G401.6 (cell line): ENCODE data around the gene BACH2.

Experiments
- FAIRE-seq: peaks from 2 replicates; lab custom pipeline; 2012; peaks lifted over from hg19 to GRCh38; lab: Jason Lieb, UNC

The BACH2 gene

GRCh38 chr6:89963391-89963790 is 333.3 kb downstream of the BACH2 start:
- FAIRE-seq = no peak

- no peak for FAIRE-seq
Observed at GRCh38 chr6:89961481-89961880, 335.2 kb downstream of the BACH2 start.

GRCh38 chr6:89959883-89960282 is 336.8 kb downstream of the BACH2 start:
- no peak for FAIRE-seq

- no peak for FAIRE-seq
Observed at GRCh38 chr6:89956182-89956581, 340.5 kb downstream of the BACH2 start.

DNA sequence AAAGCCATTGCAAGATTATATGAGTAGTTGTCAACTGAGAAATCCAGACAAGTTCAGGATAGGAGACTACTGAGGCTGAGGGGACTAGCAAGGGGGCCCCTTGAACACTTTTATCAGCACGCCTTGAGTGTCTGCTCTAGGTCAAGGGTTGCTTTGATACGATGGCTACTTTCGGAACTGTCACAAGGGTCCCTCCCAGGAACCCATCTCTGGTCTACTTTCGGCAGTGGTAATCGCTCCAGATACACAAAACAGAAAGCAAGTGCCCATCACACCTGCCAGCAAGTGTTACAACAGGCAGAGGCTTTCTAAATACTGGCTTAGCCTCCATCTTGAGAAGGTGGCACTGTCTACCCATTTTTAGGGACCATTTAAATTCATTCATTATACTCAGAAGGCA is 341.3 kb downstream of the BACH2 start:
- no peak for FAIRE-seq

DNA sequence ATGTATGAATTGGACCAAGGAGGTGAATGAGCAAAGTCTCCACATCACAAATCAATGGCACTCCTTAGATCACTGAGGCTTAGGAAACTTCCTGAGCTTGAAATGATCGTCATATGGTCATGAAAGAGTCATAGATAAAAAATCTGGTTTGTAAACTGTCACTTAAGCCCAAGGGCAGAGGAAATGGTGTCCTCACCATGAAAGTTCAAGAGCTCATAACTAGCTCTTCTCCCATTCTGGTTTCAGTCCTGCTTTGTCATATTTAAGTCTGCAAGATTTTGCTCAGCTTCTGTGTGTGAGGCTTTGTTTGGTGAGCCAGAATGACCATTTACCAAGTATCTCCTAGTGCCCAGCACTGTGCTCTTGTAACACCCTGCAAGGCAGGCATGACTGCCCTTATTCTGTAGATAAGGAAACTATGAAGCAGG is 341.9 kb downstream of the BACH2 start:
- no peak for FAIRE-seq

GRCh38 chr6:89952686-89953085 is 344.0 kb downstream of the BACH2 start:
- no peak for FAIRE-seq

- FAIRE-seq = no peak
Observed at GRCh38 chr6:89952105-89952671, 344.5 kb downstream of the BACH2 start.

- FAIRE-seq = no peak
Observed at GRCh38 chr6:89951574-89952104, 345.0 kb downstream of the BACH2 start.

DNA sequence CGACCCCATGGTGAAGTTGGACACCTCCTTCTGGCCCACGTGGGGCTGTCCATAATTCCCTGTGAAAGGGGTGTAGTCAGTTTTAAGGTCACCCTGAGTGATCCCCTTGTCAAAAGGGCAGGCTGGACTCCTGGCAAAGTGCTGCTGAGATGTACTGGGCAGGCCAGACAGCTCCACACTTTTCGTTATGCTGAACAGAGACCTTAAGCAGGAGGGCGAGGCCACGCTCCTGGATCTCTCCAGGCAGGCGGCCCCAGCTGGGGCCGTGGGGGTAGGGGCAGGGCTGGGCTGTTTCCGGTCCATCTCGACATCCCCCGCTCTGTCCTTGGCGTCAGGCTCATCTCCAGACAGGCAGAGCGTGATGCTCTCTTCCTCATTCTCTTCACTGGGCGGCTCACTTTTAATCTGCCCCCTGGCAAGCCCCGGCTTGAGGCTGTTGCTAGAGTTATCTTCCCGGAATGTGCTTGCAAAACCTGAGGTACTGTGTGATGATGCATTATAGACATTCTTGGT is 345.7 kb downstream of the BACH2 start:
- FAIRE-seq = no peak

DNA sequence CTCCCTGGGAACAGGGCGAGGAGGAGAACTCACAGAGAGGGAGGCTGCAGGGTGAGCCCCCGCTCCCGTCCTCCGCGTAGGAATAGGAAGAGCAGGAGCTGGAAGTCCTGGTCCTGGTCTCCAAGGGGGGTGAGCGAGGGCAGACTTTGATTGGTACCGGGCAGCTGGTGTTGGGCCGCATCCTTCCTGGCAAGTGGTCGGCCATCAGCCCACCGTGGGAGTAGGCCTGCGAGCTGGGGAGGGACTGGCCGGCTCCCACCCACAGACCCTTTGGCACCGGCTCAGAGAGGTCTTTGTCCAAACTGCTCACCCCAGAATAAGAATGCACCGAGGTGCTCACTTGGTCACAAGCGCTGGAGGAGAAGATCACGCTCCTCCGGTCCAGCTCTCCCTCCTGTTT is 346.2 kb downstream of the BACH2 start:
- no peak for FAIRE-seq

- no peak for FAIRE-seq
Observed at GRCh38 chr6:89948876-89949275, 347.8 kb downstream of the BACH2 start.

GRCh38 chr6:89944826-89945407 is 351.7 kb downstream of the BACH2 start:
- FAIRE-seq = no peak

DNA sequence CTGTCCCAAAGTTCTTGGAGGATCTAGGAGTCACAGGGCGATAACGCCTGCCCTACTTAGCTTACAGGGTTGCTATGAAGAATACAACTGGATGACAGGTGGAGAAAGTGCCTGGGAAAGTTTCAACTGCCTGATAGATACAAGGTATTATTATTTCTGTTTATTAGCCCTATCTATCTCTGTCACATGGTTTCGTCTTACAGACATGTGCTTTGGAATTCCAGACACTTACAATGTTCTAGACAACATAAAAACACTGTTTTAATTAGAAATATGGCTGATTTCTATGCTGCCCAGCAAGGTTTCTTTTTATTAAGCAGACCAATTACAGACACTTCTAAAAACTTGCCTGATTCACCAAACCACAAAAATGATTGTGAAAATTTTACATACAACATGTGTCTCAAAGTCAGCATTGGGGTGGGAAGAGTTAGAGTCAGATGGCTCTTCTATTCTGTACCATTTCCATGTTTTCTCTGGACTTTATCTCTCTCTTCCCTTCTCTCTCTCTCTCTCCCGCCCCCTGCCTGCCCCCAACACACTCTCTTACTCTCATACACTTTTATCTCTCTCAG is 352.4 kb downstream of the BACH2 start:
- no peak for FAIRE-seq

GRCh38 chr6:89942601-89943000 is 354.0 kb downstream of the BACH2 start:
- no peak for FAIRE-seq

- FAIRE-seq = no peak
Observed at GRCh38 chr6:89941763-89942497, 354.7 kb downstream of the BACH2 start.

GRCh38 chr6:89941031-89941762 is 355.4 kb downstream of the BACH2 start:
- FAIRE-seq = no peak

DNA sequence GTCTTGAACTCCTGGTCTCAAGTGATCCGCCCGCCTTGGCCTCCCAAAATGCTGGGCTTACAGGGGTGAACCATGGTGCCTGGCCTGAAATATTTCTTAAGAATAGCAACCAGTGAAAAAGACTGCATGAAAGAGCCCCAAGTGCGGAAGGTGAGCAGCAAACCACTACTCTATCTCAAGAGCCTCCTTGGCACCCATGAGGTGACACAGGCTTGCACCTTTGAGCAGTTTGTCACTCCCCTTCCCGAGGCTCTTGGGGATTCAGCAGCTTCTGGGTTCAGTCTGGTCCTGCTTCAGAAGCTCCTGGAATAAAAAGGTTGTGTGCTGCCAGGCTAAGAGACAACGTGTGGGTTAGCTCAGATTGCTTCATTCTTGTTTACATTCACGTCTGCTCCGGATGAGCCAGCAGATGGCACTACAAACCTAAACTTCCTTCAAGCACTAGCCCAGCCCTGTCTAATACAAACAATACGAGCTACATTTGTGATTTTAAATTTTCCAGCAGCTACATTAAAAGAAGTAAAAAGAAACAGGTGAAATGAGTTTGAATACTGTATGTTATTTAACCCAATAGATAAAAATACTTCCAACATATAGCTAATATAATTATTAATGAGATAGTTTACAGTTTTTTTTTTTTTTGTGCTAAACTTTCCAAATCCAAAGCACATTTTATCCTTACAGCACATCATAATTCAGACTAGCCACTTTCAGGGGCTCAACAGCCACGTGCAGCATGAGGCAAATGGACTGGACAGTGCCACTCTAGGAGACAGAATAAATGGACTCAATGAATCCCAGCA is 356.2 kb downstream of the BACH2 start:
- peak; percentile 88 for FAIRE-seq

DNA sequence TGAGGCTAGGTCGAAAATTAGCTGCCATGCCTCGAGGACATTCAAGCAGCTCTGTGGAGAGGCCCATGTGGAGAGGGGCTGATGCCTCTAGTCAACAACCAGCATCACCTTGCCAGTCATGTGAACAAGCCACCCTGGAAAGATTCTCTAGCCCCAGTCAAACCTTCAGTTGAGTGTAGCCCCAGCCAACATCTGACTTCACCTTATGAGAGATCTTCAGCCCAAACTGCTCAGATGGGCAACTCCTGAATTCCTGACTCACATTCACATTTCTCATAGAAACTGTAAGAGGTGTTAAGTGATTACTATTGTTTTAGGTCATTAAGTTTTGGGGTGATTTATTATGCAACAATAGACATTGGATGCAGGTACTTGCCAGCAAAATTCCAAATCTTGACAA is 357.5 kb downstream of the BACH2 start:
- FAIRE-seq = no peak

DNA sequence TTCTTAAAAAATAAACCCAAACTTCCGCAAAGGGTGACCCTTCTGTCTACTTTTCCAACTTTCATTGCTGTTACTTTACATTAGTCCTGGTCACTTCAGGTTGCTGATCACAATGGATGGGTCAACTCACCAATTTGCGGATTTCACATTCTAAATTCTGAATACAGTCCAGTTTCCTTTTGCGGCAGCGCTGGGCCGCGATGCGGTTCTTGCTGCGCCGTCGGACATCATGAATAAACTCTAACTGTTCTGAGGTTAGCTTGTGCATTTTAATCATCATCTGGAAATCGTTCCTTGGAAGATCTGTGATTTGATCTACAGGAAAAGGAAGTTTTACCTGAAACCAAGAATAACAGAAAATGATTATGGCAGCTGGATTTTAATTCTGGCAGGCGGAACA is 358.6 kb downstream of the BACH2 start:
- no peak for FAIRE-seq

GRCh38 chr6:89936177-89936576 is 360.5 kb downstream of the BACH2 start:
- FAIRE-seq = no peak
